WI38 (cell line): ENCODE measurements around the gene SWT1.

Source experiments
- H3K4me3 ChIP-seq: 2 replicates; pipeline ENCODE4 v1.5.1; 2011; ENCODE audit warnings: low read depth, mild to moderate bottlenecking, control low read depth, low read length
- CTCF ChIP-seq: IDR thresholded peaks from 2 replicates; pipeline ENCODE4 v1.5.1; 2012; ENCODE audit warnings: low read depth, mild to moderate bottlenecking, control low read depth, low read length

SWT1 gene

DNA sequence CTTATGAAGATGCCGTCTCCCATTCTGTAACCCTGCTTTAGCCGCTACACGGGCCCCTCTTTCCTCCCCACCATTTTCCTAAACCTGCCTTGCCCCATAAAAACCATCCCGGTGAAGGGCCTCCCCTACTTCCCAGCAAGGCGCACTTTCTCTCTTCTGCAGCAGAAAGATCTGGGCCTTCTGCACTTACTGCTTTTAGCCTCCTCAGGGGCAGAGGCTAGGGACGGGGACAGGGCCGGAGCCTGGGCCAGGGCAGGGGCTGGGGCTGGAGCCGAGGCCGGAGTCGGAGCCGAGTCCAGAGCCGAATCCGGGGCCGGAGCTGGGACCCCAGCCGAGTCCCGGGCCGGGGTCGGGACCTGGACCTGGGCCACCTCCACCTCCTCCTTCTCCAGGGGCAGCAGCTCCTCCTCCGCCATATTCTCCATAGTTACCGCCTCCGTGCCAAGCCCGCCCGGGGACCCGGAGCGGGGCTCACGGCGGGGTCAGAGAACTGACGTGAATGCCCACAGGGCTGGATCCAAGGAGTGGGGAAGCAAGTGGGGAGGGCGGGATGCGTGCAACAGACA lies 596 bp upstream of the SWT1 start:
- no peak for TF ChIP-seq CTCF
- peak overlapping the region; percentile 83 for H3K4me3 ChIP-seq

GRCh38 chr1:185157599-185158412 lies 839 bp downstream of the SWT1 start:
- TF ChIP-seq CTCF, result no peak
- H3K4me3 ChIP-seq, result peak overlapping the region; percentile 83

DNA sequence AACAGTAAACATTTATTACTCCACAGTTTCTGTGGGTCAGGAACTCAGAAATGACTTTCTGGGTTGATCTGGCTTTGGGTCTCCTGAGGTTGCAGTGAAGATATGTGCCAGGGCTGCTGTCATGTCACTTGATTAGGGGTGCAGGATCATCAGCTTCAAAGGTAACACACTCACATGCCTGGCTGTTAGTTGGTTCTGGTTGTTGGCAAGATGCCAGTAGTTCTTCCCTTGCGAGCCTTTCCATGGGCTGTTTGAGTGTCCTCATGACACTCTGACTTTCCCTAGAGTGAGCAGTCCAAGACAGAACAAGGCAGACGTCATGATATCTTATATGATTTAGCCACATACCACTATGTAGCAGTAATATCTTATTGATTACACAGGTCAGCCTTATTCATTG lies 1.8 kb downstream of the SWT1 start:
- no peak for TF ChIP-seq CTCF
- H3K4me3 ChIP-seq, result no peak overlapping the region

DNA sequence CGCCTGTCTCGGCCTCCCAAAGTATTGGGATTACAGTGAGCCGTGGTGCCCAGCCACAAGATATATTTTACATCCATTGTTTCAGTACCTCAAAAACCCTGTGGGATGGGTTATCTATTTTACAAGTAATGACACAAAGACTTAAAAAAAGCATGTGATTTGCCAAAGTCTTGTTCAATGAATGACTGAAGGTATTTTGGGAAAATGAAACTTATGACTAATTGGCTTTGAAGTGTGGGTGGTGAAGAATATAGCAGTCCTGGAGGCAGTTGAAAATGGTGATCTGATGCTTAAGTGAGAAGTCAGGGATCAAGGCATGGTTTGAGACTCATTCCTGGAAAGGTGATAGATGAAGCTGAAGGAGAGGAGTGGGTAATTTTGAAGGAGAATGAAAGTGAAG lies 3.0 kb downstream of the SWT1 start:
- TF ChIP-seq CTCF, result no peak
- H3K4me3 ChIP-seq, result no peak overlapping the region

DNA sequence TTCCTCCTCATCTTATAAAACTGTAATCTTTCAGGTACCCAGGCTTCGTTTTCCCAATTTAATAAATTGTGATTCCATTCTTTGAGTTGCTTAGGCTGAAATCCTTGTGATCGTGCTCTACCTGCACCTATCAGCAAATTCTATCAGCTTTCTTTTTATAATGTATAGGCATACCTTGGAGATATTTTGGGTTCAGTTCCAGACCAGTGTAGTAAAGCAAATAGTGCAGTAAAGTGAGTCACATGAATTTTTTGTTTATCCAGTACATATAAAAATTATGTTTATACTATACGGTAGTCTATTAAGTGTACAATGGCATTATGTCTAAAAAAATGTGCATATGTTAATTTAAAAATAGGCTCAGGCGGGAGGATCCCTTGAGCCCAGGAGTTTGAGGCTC lies 5.5 kb downstream of the SWT1 start:
- no peak for TF ChIP-seq CTCF
- no peak overlapping the region for H3K4me3 ChIP-seq

GRCh38 chr1:185166106-185166505 lies 9.1 kb downstream of the SWT1 start:
- no peak for TF ChIP-seq CTCF
- no peak overlapping the region for H3K4me3 ChIP-seq

GRCh38 chr1:185170291-185170848 lies 13.4 kb downstream of the SWT1 start:
- peak; percentile 67 for TF ChIP-seq CTCF
- no peak overlapping the region for H3K4me3 ChIP-seq
